GM18498 (cell line): ENCODE results near the gene DIS3L2.

Source experiments
- ATAC-seq: cut with Tn5 transposase; IDR thresholded peaks from one replicate; pipeline ENCODE4 v1.9.1; 2021; ENCODE audit warnings: mild to moderate bottlenecking, moderate library complexity; ENCODE audit not compliant: unreplicated experiment

The DIS3L2 gene

GRCh38 chr2:232049350-232049749 lies 87.8 kb downstream of the DIS3L2 start:
- ATAC-seq: no peak

- ATAC-seq: no peak
These were observed 91.1 kb downstream of the DIS3L2 start for GRCh38 chr2:232052591-232052990.

GRCh38 chr2:232053777-232054176 lies 92.3 kb downstream of the DIS3L2 start:
- ATAC-seq: no peak

- no peak for ATAC-seq
These were observed 96.8 kb downstream of the DIS3L2 start for GRCh38 chr2:232058063-232058877.

- ATAC-seq: no peak
These were observed 97.4 kb downstream of the DIS3L2 start for GRCh38 chr2:232058931-232059330.

GRCh38 chr2:232061265-232061664 lies 99.8 kb downstream of the DIS3L2 start:
- ATAC-seq: no peak

GRCh38 chr2:232073026-232073425 lies 111.5 kb downstream of the DIS3L2 start:
- ATAC-seq: no peak

- no peak for ATAC-seq
These were observed 112.2 kb downstream of the DIS3L2 start for GRCh38 chr2:232073699-232074098.

- ATAC-seq: no peak
These were observed 113.6 kb downstream of the DIS3L2 start for GRCh38 chr2:232075080-232075479.

GRCh38 chr2:232075859-232076258 lies 114.3 kb downstream of the DIS3L2 start:
- no peak for ATAC-seq

- no peak for ATAC-seq
These were observed 114.8 kb downstream of the DIS3L2 start for GRCh38 chr2:232076272-232076671.

GRCh38 chr2:232076736-232077135 lies 115.2 kb downstream of the DIS3L2 start:
- ATAC-seq: no peak

- ATAC-seq: no peak
These were observed 123.7 kb downstream of the DIS3L2 start for GRCh38 chr2:232085164-232085563.

GRCh38 chr2:232085826-232086425 lies 124.4 kb downstream of the DIS3L2 start:
- ATAC-seq: no peak

- no peak for ATAC-seq
These were observed 127.3 kb downstream of the DIS3L2 start for GRCh38 chr2:232088771-232089170.

GRCh38 chr2:232094201-232094600 lies 132.7 kb downstream of the DIS3L2 start:
- no peak for ATAC-seq

GRCh38 chr2:232094883-232095282 lies 133.4 kb downstream of the DIS3L2 start:
- no peak for ATAC-seq

GRCh38 chr2:232097260-232097659 lies 135.7 kb downstream of the DIS3L2 start:
- ATAC-seq: no peak

- ATAC-seq: no peak
These were observed 136.2 kb downstream of the DIS3L2 start for GRCh38 chr2:232097758-232098157.

- ATAC-seq: no peak
These were observed 140.9 kb downstream of the DIS3L2 start for GRCh38 chr2:232102380-232102779.

GRCh38 chr2:232103140-232103737 lies 141.7 kb downstream of the DIS3L2 start:
- no peak for ATAC-seq

- no peak for ATAC-seq
These were observed 142.6 kb downstream of the DIS3L2 start for GRCh38 chr2:232104076-232104646.
